HK-2 (cell line): Measurements from ENCODE around the gene KRT78.

Experiments used
- DNase-seq: peaks from one replicate; pipeline ENCODE4 v3.0.0-alpha.2; 2018; ENCODE audit not compliant: unreplicated experiment

The KRT78 gene

GRCh38 chr12:52838609-52839435, 10.0 kb downstream of the KRT78 start:
- DNase-seq: no peak

GRCh38 chr12:52837781-52838608, 10.8 kb downstream of the KRT78 start:
- DNase-seq: no peak

- DNase-seq: peak; percentile 52
Measured at GRCh38 chr12:52837413-52837741, 11.4 kb downstream of the KRT78 start.

GRCh38 chr12:52836491-52837412, 12.0 kb downstream of the KRT78 start:
- DNase-seq: no peak

GRCh38 chr12:52836042-52836466, 12.7 kb downstream of the KRT78 start:
- DNase-seq: peak; percentile 67

- no peak for DNase-seq
Measured at GRCh38 chr12:52835271-52836041, 13.3 kb downstream of the KRT78 start.

- DNase-seq: no peak
Measured at GRCh38 chr12:52834727-52835001, 14.1 kb downstream of the KRT78 start.

GRCh38 chr12:52833922-52834726, 14.7 kb downstream of the KRT78 start, which contains the start of gene KRT79:
Gene KRT79 (minus strand): TSS chr12:52834311. CDS start chr12:52834260, 51 bp downstream.
- DNase-seq: no peak

- no peak for DNase-seq
Measured at GRCh38 chr12:52832985-52833905, 15.5 kb downstream of the KRT78 start.

GRCh38 chr12:52832451-52832850, 16.3 kb downstream of the KRT78 start:
- no peak for DNase-seq

- no peak for DNase-seq
Measured at GRCh38 chr12:52831251-52831650, 17.5 kb downstream of the KRT78 start.

GRCh38 chr12:52829986-52830770, 18.6 kb downstream of the KRT78 start:
- no peak for DNase-seq

- no peak for DNase-seq
Measured at GRCh38 chr12:52828591-52829021, 20.2 kb downstream of the KRT78 start.

- no peak for DNase-seq
Measured at GRCh38 chr12:52828156-52828555, 20.6 kb downstream of the KRT78 start.

- DNase-seq: no peak
Measured at GRCh38 chr12:52827499-52828090, 21.2 kb downstream of the KRT78 start.

GRCh38 chr12:52826611-52827498, 21.9 kb downstream of the KRT78 start:
- DNase-seq: no peak

- no peak for DNase-seq
Measured at GRCh38 chr12:52825961-52826360, 22.8 kb downstream of the KRT78 start.
